Peyer's patch (tissue), 4 donors: Measurements from ENCODE around the gene TM4SF4.

Experiments used
- CTCF ChIP-seq, 6 experiments: fragments of 450-650 bp in 4 of 6; fragments of 200-600 bp in 2 of 6; sonication (generic) in 1 of 6; IDR thresholded peaks; one replicate each; pipeline ENCODE4 v1.5.1; 2017 to 2019; ENCODE audit warnings: antibody characterized with exemption in 6 of 6, mild to moderate bottlenecking in 3 of 6, moderate library complexity in 1 of 6
- POLR2A ChIP-seq, 2 donors: fragments of 450-650 bp; IDR thresholded peaks; one replicate each; pipeline ENCODE4 v1.5.1; 2017; ENCODE audit warnings: antibody characterized with exemption in 2 of 2, mild to moderate bottlenecking in 2 of 2, moderate library complexity in 2 of 2

- TF ChIP-seq CTCF (IDR thresholded peaks at IDR 0.05) (no peak), POLR2A (IDR thresholded peaks at IDR 0.05) (no peak)
These were observed 27.9 kb downstream of the TM4SF4 start for GRCh38 chr3:149502438-149502837.
